ENCODE measurements around the gene USH2A. TPM values are rescaled to one million over a fixed set of nuclear protein-coding genes. Genes with fewer than 3 reads are reported as not detected.

The USH2A gene
- total RNA-seq, 3 donors from 2014 or later, result not detected

GRCh38 chr1:215667761-215668160 is 755.5 kb downstream of the USH2A start:
- H3K9me3 ChIP-seq, result no peaks in the 10 kb centered on the region
- no peaks in the 10 kb centered on the region for H3K36me3 ChIP-seq
- TF ChIP-seq POLR2AphosphoS5 (IDR thresholded peaks at IDR 0.05) (no peak), POLR2A (IDR thresholded peaks at IDR 0.05) (no peak), CTCF (IDR thresholded peaks at IDR 0.05) (no peak)
- H3K4me3 ChIP-seq, result no peak overlapping the region
- no peak overlapping the region for H3K27ac ChIP-seq
- no peaks in the 10 kb centered on the region for H3K4me1 ChIP-seq
- no peaks in the 10 kb centered on the region for H3K27me3 ChIP-seq
- intact Hi-C loops (cut with DNase I; ENCODE audit: low total_unique reads), result no loop called here
- no peak for DNase-seq (ENCODE audit: low spot score in 2 of 2)

GRCh38 chr1:215665215-215665614 is 758.0 kb downstream of the USH2A start:
- Histone ChIP-seq H3K27me3 (no peaks in the 10 kb centered on the region), H3K9me3 (no peaks in the 10 kb centered on the region), H3K36me3 (no peaks in the 10 kb centered on the region), H3K4me1 (no peaks in the 10 kb centered on the region), H3K4me3 (no peak overlapping the region), H3K27ac (no peak overlapping the region)
- no peak for DNase-seq (ENCODE audit: low spot score in 2 of 2)
- intact Hi-C loops (cut with DNase I; ENCODE audit: low total_unique reads), result no loop called here
- no peak for TF ChIP-seq POLR2A (IDR thresholded peaks at IDR 0.05)

- H3K9me3 ChIP-seq, result no peaks in the 10 kb centered on the region
- intact Hi-C loops (cut with DNase I; ENCODE audit: low total_unique reads), result no loop called here
- no peaks in the 10 kb centered on the region for H3K4me1 ChIP-seq
- H3K4me3 ChIP-seq, result no peak overlapping the region
- no peak for TF ChIP-seq CTCF (IDR thresholded peaks at IDR 0.05)
- no peak for DNase-seq (ENCODE audit: low spot score in 2 of 2)
- no peaks in the 10 kb centered on the region for H3K36me3 ChIP-seq
- no peaks in the 10 kb centered on the region for H3K27me3 ChIP-seq
- H3K27ac ChIP-seq, result no peak overlapping the region
Measured at GRCh38 chr1:215661033-215661432, 762.2 kb downstream of the USH2A start.

GRCh38 chr1:215660259-215660658 is 763.0 kb downstream of the USH2A start:
- Histone ChIP-seq H3K27me3 (no peaks in the 10 kb centered on the region), H3K36me3 (no peaks in the 10 kb centered on the region), H3K27ac (no peak overlapping the region), H3K4me1 (no peaks in the 10 kb centered on the region), H3K9me3 (no peaks in the 10 kb centered on the region), H3K4me3 (no peak overlapping the region)
- no peak for TF ChIP-seq CTCF (IDR thresholded peaks at IDR 0.05)
- TF ChIP-seq POLR2AphosphoS5 (IDR thresholded peaks at IDR 0.05), result no peak
- no peak for TF ChIP-seq POLR2A (IDR thresholded peaks at IDR 0.05)
- intact Hi-C loops (cut with DNase I; ENCODE audit: low total_unique reads), result no loop called here
- DNase-seq (ENCODE audit: low spot score in 2 of 2), result no peak

GRCh38 chr1:215657047-215657446 is 766.2 kb downstream of the USH2A start:
- intact Hi-C loops (cut with DNase I; ENCODE audit: low total_unique reads), result no loop called here
- TF ChIP-seq POLR2AphosphoS5 (IDR thresholded peaks at IDR 0.05) (no peak), CTCF (IDR thresholded peaks at IDR 0.05) (no peak), POLR2A (IDR thresholded peaks at IDR 0.05) (no peak)
- DNase-seq (ENCODE audit: low spot score in 2 of 2), result no peak
- Histone ChIP-seq H3K36me3 (no peaks in the 10 kb centered on the region), H3K4me1 (no peaks in the 10 kb centered on the region), H3K9me3 (no peaks in the 10 kb centered on the region), H3K4me3 (no peak overlapping the region), H3K27ac (no peak overlapping the region), H3K27me3 (no peaks in the 10 kb centered on the region)

GRCh38 chr1:215652371-215652770 is 770.9 kb downstream of the USH2A start:
- TF ChIP-seq POLR2AphosphoS5 (IDR thresholded peaks at IDR 0.05) (no peak), CTCF (IDR thresholded peaks at IDR 0.05) (no peak), POLR2A (IDR thresholded peaks at IDR 0.05) (no peak)
- Histone ChIP-seq H3K4me3 (no peak overlapping the region), H3K27me3 (no peaks in the 10 kb centered on the region), H3K9me3 (no peaks in the 10 kb centered on the region), H3K27ac (no peak overlapping the region), H3K4me1 (no peaks in the 10 kb centered on the region), H3K36me3 (no peaks in the 10 kb centered on the region)
- intact Hi-C loops (cut with DNase I; ENCODE audit: low total_unique reads), result no loop called here
- DNase-seq (ENCODE audit: low spot score in 2 of 2), result no peak

Data from breast epithelium (tissue), 4 donors.